NOMO-1 treated with DMSO at 0.1 percent for 48 hours (cell line): ENCODE data around the gene TMEM50A.
"Not testable (repeated sequence)": the region's sequence is repeated elsewhere in the genome, so short reads cannot be mapped to it uniquely, and the experiment has no call there.

Source experiments
- DNase-seq: peaks from one replicate; lab custom pipeline; 2025; ENCODE audit not compliant: unreplicated experiment; lab: John Stamatoyannopoulos, UW

Gene TMEM50A

GRCh38 chr1:25383090-25383489 lies 45.0 kb downstream of the TMEM50A start:
- not testable (repeated sequence) for DNase-seq

DNA sequence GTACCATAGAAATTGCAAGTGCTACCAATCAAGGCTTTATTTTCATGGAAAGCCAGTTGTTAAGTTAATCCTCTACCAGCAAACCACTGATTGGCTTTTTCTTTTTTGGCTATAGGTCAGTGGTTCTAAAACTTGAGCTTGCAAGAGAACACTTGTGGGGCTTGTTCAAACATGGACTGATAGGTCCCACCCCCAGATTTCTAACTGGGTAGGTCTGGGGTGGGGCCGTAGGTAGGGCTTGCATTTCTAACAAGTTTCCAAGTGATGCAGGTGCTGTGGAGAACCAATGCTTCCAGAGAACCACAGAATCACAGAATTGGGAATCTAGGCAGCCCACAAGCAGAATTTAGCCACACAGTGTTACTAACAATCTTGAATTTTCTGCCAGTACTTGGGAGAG lies 45.7 kb downstream of the TMEM50A start:
- not testable (repeated sequence) for DNase-seq

- not testable (repeated sequence) for DNase-seq
These were observed 49.0 kb downstream of the TMEM50A start for GRCh38 chr1:25387096-25387495.

GRCh38 chr1:25388691-25389090 lies 50.6 kb downstream of the TMEM50A start:
- not testable (repeated sequence) for DNase-seq

DNA sequence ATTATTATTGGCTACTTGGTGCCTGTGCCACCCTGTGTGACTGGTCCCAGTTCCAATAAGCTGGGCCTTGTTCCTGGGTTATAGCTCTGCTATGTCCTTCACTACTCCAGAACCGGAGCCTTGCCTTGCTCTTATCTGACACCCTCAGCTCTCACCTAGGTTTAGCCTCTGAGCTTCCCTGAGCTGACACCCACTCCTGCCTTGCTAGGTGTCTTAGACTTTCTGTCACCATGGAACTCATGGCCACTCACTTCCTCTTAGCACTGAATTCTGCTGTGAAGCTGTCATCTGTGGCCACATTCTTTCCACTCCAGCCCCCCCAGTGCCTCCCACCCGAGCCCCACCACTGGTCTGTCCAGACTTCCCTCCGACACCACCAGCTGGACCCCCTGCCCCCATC lies 51.6 kb downstream of the TMEM50A start:
- not testable (repeated sequence) for DNase-seq

- DNase-seq, result no peak
These were observed 54.7 kb downstream of the TMEM50A start for GRCh38 chr1:25392841-25393240.

- DNase-seq, result not testable (repeated sequence)
These were observed 59.4 kb downstream of the TMEM50A start for GRCh38 chr1:25397549-25397948.

DNA sequence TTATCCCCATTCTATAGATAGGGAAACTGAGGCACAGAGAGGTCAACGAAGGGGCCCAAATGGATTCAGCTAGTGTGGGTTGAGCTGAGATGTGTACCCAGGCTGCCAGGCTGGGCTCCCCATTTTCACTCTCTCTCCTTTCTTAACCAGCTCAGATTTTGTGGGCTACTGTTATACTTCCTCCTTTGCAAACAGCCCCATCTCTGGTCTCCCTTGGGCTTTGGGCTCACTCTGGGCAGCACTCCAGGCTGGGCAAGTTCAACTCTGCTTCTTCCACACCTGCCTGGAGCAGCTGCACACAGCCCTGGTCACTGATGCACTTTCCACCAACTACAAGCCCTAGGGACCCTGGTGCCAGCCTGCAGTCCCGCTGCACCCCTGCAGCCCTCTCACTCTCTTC lies 59.9 kb downstream of the TMEM50A start:
- not testable (repeated sequence) for DNase-seq

DNA sequence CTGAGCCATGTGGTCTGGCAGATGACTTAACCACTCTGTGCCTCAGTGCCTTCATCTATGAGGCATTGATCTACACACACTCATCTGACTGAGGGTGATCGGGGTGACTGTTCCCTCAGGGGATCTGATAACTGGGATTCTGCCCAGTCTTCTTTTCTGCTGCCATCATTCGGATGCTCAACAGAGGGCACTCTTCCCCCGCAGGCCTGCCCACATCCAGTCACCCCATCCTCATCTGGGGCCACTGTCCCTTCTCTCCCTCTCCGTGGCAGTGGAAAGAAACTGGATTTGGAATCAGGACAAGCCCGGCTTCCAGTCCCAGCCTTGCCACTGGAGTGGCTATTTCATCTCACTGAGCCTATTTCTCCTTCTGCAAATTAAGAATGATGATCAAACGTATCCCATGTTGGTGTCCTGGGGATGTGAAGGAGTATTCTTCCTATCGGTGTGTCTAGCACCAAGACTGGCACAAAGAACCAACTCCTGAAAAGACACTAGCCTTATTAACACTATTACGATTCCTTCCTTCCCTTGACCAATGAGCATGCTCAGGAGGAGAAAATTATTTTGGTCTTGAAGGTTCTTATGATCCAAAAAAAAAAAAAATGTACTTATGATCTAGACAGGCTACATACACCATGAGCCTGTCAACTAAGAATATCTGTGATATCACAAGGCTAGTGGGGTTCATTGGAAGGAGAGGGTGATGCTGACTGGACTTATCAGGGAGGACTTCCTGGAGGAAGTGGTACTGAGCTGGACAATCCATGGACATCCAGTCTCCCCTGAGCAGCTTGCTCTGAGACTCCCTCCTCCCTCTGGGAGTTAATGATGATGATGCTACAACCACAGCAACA lies 65.0 kb downstream of the TMEM50A start:
- DNase-seq, result not testable (repeated sequence)

DNA sequence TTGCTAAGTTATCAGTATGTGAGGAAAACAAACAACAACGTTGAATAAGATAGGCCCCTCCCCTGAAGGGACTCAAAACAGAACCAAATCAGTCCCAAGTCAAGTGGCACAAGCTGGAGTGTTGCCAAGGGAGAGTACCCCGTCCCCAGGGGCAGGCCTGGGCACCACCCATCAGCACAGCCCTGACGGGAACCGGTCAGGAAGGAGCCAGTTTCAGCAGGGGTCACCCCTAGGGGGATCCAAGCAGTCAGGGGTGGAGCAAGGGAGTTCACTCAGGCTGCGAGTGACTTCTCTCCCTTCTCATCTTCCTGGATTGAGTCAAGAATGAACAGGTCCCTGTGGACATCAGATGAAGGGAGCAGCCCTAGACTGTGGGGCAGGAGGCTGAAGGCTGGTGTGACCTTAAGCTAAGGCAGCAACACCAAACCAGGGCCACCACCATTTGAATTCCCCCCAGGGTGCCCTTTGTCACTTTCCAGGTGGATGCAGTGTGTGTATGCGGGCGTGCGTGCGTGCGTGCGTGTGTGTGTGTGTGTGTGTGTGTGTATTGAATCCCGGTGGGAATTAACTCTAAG lies 67.7 kb downstream of the TMEM50A start:
- not testable (repeated sequence) for DNase-seq

DNA sequence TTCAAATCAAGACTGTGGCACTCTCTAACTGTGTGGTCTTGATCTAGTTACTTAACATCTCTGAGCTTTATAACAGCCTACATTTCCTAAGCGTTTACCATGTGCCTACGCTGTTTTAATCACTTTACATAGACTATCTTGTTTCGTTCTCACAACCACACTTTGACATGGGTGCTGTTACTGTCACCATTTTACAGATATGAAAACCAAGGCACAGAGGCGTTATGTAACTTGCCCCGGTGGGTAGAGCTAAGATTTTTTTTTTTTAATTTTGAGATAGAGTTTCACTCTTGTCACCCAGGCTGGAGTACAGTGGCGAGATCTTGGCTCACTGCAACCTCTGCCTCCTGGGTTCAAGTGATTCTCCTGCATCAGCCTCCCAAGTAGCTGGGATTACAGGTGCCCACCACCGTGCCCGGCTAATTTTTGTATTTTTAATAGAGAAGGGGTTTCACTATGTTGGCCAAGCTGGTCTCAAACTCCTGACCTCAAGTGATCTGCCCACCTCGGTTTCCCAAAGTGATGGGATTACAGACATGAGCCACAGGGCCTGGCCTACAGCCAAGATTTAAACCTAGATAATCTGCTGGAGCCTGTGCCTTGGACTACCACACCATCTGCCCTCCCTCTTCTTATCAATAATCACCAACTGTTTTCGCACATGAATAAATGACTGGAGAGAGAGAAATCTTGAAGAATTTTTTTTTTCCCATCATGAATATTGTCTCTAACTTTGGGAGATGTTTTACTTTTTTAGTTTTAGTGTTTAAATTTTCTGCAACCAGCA lies 71.7 kb downstream of the TMEM50A start:
- DNase-seq, result not testable (repeated sequence)
